Stomach (tissue), 4 donors: ENCODE data around the gene CHN1.

Experiments used
- CTCF ChIP-seq, 7 experiments: fragments of 450-650 bp in 4 of 7; fragments of 200-600 bp in 3 of 7; sonication (generic) in 3 of 7; IDR thresholded peaks; one replicate each; pipeline ENCODE4 v1.5.1; 2016 to 2019; ENCODE audit warnings: antibody characterized with exemption in 7 of 7, control low read depth in 2 of 7, mild to moderate bottlenecking in 1 of 7
- EP300 ChIP-seq: sonication (generic); formaldehyde crosslinking; IDR thresholded peaks from one replicate; pipeline ENCODE4 v1.6.1; 2017; ENCODE audit warnings: antibody characterized with exemption
- POLR2A ChIP-seq, 4 donors: fragments of 450-650 bp; IDR thresholded peaks; one replicate each; pipeline ENCODE4 v1.6.1; 2016; ENCODE audit warnings: antibody characterized with exemption in 4 of 4, control low read depth in 2 of 4, mild to moderate bottlenecking in 1 of 4, moderate library complexity in 1 of 4
- POLR2AphosphoS5 ChIP-seq, 3 donors: sonication (generic); formaldehyde crosslinking; IDR thresholded peaks; one replicate each; pipeline ENCODE4 v1.6.1; 2016; ENCODE audit warnings: antibody characterized with exemption in 3 of 3

- TF ChIP-seq EP300 = no peak
- TF ChIP-seq POLR2A (IDR thresholded peaks at IDR 0.05) = no peak
- TF ChIP-seq CTCF (IDR thresholded peaks at IDR 0.05) = no peak
- TF ChIP-seq POLR2AphosphoS5 (IDR thresholded peaks at IDR 0.05) = no peak
Measured at GRCh38 chr2:174771136-174771535, 234.0 kb downstream of the CHN1 start.
